Measurements from ENCODE around the gene LGMN.

GRCh38 chr14:92698393-92698792, 50.0 kb downstream of the LGMN start:
- TF ChIP-seq CTCF (IDR thresholded peaks at IDR 0.05) (no peak), ZFX (IDR thresholded peaks at IDR 0.05; ENCODE audit: borderline replicate concordance) (no peak)
